Measurements from ENCODE around the gene CLCN7.

- TF ChIP-seq EZH2phosphoT487 (IDR thresholded peaks at IDR 0.05; ENCODE audit: borderline replicate concordance, low read depth, low read length) (no peak), CTCF (conservative IDR thresholded peaks at IDR 0.05; ENCODE audit: low read length) (no peak)
Measured at GRCh38 chr16:1416521-1416941, 58.3 kb downstream of the CLCN7 start.
